ENCODE results near the gene PRKCE. TPM values are rescaled to one million over a fixed set of nuclear protein-coding genes. Genes with fewer than 3 reads are reported as not detected.

The PRKCE gene
- total RNA-seq, 1 experiment from 2014 or later = 2.4 TPM

DNA sequence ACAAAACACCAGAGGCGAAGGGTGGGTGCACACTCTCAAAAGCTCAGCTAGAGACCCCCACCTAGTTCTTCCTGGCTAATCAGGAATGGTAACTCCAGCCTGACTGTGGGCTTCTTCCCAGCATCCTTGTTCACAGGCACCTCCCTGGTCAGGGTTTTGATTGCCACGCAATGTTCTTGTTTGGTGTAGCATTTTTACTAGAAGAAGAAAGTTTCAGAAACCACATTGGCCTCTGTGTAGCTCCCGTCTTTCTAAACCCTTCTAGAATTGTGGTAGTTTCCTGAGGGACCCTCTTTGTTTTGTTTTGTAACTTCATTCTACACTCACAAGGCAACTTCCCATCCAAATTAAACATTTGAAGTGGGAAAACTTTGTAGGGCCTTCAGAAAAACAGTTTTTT is 391.2 kb downstream of the PRKCE start:
- ChIA-PET POLR2A (ENCODE audit: low non-redundant PET) (no interaction called here), CTCF (no interaction called here)
- no peak for TF ChIP-seq EZH2 (IDR thresholded peaks at IDR 0.05; ENCODE audit: borderline replicate concordance, low read depth, low read length, poor library complexity, severe bottlenecking)
- TF ChIP-seq CTCF (conservative IDR thresholded peaks at IDR 0.05; ENCODE audit: low read depth, low read length) = no peak
- H3K4me3 ChIP-seq (ENCODE audit: low read depth, low read length, poor library complexity, severe bottlenecking) = no peak overlapping the region
- intact Hi-C loops (cut with micrococcal nuclease; ENCODE audit: unreplicated experiment) = no loop called here
- H3K27me3 ChIP-seq (replicated peaks; ENCODE audit: insufficient read depth, low read depth, low read length, poor library complexity) = no peaks in the 10 kb centered on the region
- no TSS peak for BruUV-seq (replicated peaks)
- no peaks in the 10 kb centered on the region for H3K9me3 ChIP-seq (ENCODE audit: low read depth, low read length, poor library complexity, severe bottlenecking)
- H3K27ac ChIP-seq (ENCODE audit: low read depth, low read length, poor library complexity, severe bottlenecking) = no peak overlapping the region
- H3K36me3 ChIP-seq (ENCODE audit: insufficient read depth, low read length, poor library complexity, severe bottlenecking) = no peaks in the 10 kb centered on the region
- no peaks in the 10 kb centered on the region for H3K4me1 ChIP-seq (ENCODE audit: insufficient read depth, low read length, poor library complexity, severe bottlenecking)
- no peak for DNase-seq (ENCODE audit: low spot score)

- no peak overlapping the region for H3K27ac ChIP-seq (ENCODE audit: low read depth, low read length, poor library complexity, severe bottlenecking)
- H3K4me3 ChIP-seq (ENCODE audit: low read depth, low read length, poor library complexity, severe bottlenecking) = no peak overlapping the region
- ChIA-PET CTCF (no interaction called here), POLR2A (ENCODE audit: low non-redundant PET) (no interaction called here)
- H3K9me3 ChIP-seq (ENCODE audit: low read depth, low read length, poor library complexity, severe bottlenecking) = no peaks in the 10 kb centered on the region
- BruUV-seq (replicated peaks) = no TSS peak
- intact Hi-C loops (cut with micrococcal nuclease; ENCODE audit: unreplicated experiment) = no loop called here
- no peaks in the 10 kb centered on the region for H3K36me3 ChIP-seq (ENCODE audit: insufficient read depth, low read length, poor library complexity, severe bottlenecking)
- no peak for DNase-seq (ENCODE audit: low spot score)
- no peaks in the 10 kb centered on the region for H3K4me1 ChIP-seq (ENCODE audit: insufficient read depth, low read length, poor library complexity, severe bottlenecking)
- no peaks in the 10 kb centered on the region for H3K27me3 ChIP-seq (replicated peaks; ENCODE audit: insufficient read depth, low read depth, low read length, poor library complexity)
- TF ChIP-seq EZH2 (IDR thresholded peaks at IDR 0.05; ENCODE audit: borderline replicate concordance, low read depth, low read length, poor library complexity, severe bottlenecking) (no peak), CTCF (conservative IDR thresholded peaks at IDR 0.05; ENCODE audit: low read depth, low read length) (no peak)
Measured at GRCh38 chr2:46045888-46046287, 394.4 kb downstream of the PRKCE start.

GRCh38 chr2:46047290-46047689 is 395.8 kb downstream of the PRKCE start:
- BruUV-seq (replicated peaks) = no TSS peak
- Histone ChIP-seq H3K27ac (ENCODE audit: low read depth, low read length, poor library complexity, severe bottlenecking) (no peak overlapping the region), H3K4me1 (ENCODE audit: insufficient read depth, low read length, poor library complexity, severe bottlenecking) (no peaks in the 10 kb centered on the region), H3K27me3 (replicated peaks; ENCODE audit: insufficient read depth, low read depth, low read length, poor library complexity) (no peaks in the 10 kb centered on the region), H3K36me3 (ENCODE audit: insufficient read depth, low read length, poor library complexity, severe bottlenecking) (no peaks in the 10 kb centered on the region), H3K4me3 (ENCODE audit: low read depth, low read length, poor library complexity, severe bottlenecking) (no peak overlapping the region), H3K9me3 (ENCODE audit: low read depth, low read length, poor library complexity, severe bottlenecking) (no peaks in the 10 kb centered on the region)
- ChIA-PET POLR2A (ENCODE audit: low non-redundant PET) (no interaction called here), CTCF (no interaction called here)
- intact Hi-C loops (cut with micrococcal nuclease; ENCODE audit: unreplicated experiment) = no loop called here
- no peak for DNase-seq (ENCODE audit: low spot score)
- TF ChIP-seq EZH2 (IDR thresholded peaks at IDR 0.05; ENCODE audit: borderline replicate concordance, low read depth, low read length, poor library complexity, severe bottlenecking) = no peak
- no peak for TF ChIP-seq CTCF (conservative IDR thresholded peaks at IDR 0.05; ENCODE audit: low read depth, low read length)
